Activated T-cell treated with anti-CD3 and anti-CD28 coated beads for 24 hours (primary cell): ENCODE data around the gene RNF150.

Experiments used
- DNase-seq: peaks from one replicate; pipeline ENCODE4 v3.0.0-alpha.2; 2020; ENCODE audit warnings: low read depth

RNF150 gene

GRCh38 chr4:141023051-141023450 is 110.2 kb downstream of the RNF150 start:
- no peak for DNase-seq

- no peak for DNase-seq
Measured at GRCh38 chr4:141022111-141022695, 111.1 kb downstream of the RNF150 start.

GRCh38 chr4:141021397-141022110 is 111.7 kb downstream of the RNF150 start:
- DNase-seq, result no peak

- no peak for DNase-seq
Measured at GRCh38 chr4:141020801-141021261, 112.4 kb downstream of the RNF150 start.

- no peak for DNase-seq
Measured at GRCh38 chr4:141019768-141020167, 113.5 kb downstream of the RNF150 start.

GRCh38 chr4:141016117-141016798 is 117.0 kb downstream of the RNF150 start:
- no peak for DNase-seq

- no peak for DNase-seq
Measured at GRCh38 chr4:141013899-141014298, 119.4 kb downstream of the RNF150 start.

- DNase-seq, result no peak
Measured at GRCh38 chr4:141011901-141012315, 121.4 kb downstream of the RNF150 start.

GRCh38 chr4:141009931-141010330 is 123.3 kb downstream of the RNF150 start:
- no peak for DNase-seq

GRCh38 chr4:141009129-141009528 is 124.1 kb downstream of the RNF150 start:
- no peak for DNase-seq

- DNase-seq, result no peak
Measured at GRCh38 chr4:141006242-141006802, 126.9 kb downstream of the RNF150 start.

GRCh38 chr4:141004823-141005222 is 128.4 kb downstream of the RNF150 start:
- no peak for DNase-seq

GRCh38 chr4:141003193-141003592 is 130.1 kb downstream of the RNF150 start:
- no peak for DNase-seq

GRCh38 chr4:141002323-141002805 is 130.9 kb downstream of the RNF150 start:
- no peak for DNase-seq

- DNase-seq, result no peak
Measured at GRCh38 chr4:140996766-140997165, 136.5 kb downstream of the RNF150 start.

GRCh38 chr4:140995058-140995457 is 138.2 kb downstream of the RNF150 start:
- no peak for DNase-seq

GRCh38 chr4:140994015-140994414 is 139.3 kb downstream of the RNF150 start:
- DNase-seq, result no peak

- no peak for DNase-seq
Measured at GRCh38 chr4:140993370-140993769, 139.9 kb downstream of the RNF150 start.

GRCh38 chr4:140989944-140990343 is 143.3 kb downstream of the RNF150 start:
- no peak for DNase-seq

- no peak for DNase-seq
Measured at GRCh38 chr4:140986045-140986444, 147.2 kb downstream of the RNF150 start.

GRCh38 chr4:140982613-140983340 is 150.5 kb downstream of the RNF150 start:
- no peak for DNase-seq
